ENCODE results near the gene OR52K1. TPM values are rescaled to one million over a fixed set of nuclear protein-coding genes. Genes with fewer than 3 reads are reported as not detected.

The OR52K1 gene
- total RNA-seq, 1 experiment from 2014 or later: not detected

GRCh38 chr11:4465407-4465806 is 17.0 kb upstream of the OR52K1 start:
- intact Hi-C loops (cut with micrococcal nuclease): no loop called here
- TF ChIP-seq ELF1 (IDR thresholded peaks at IDR 0.05; ENCODE audit: borderline replicate concordance, low read depth) (no peak), TCF7L2 (IDR thresholded peaks at IDR 0.05; ENCODE audit: borderline replicate concordance, extremely low read depth, insufficient read depth, insufficient read length) (no peak), SRF (IDR thresholded peaks at IDR 0.05; ENCODE audit: low read depth) (no peak)
- RAD21 ChIA-PET (ENCODE audit: low non-redundant PET in 1 of 2, low total read pairs in 2 of 2, uncharacterized antibody in 2 of 2, unreplicated experiment in 2 of 2): no interaction called here
- Histone ChIP-seq H3K9me3 (ENCODE audit: control insufficient read depth in 1 of 2, insufficient read depth in 1 of 2, low read depth in 1 of 2, low read length in 2 of 2) (no peaks in the 10 kb centered on the region), H3K4me1 (ENCODE audit: control insufficient read depth in 1 of 2, insufficient read depth in 2 of 2, low read length in 2 of 2) (peaks cover 0 to 7% of the 10 kb centered on the region in 2 experiments; a peak in 2 of 4 replicates), H3K36me3 (ENCODE audit: control insufficient read depth in 1 of 2, insufficient read depth in 2 of 2, low read length in 2 of 2) (no peaks in the 10 kb centered on the region), H3K4me2 (ENCODE audit: low read length) (no peak overlapping the region), H3K27ac (ENCODE audit: low read depth, low read length) (no peak overlapping the region), H4K20me1 (ENCODE audit: insufficient read depth) (no peaks in the 10 kb centered on the region), H3K27me3 (ENCODE audit: insufficient read depth, low read length) (no peaks in the 10 kb centered on the region), H3K79me2 (ENCODE audit: insufficient read depth, low read length) (no peaks in the 10 kb centered on the region), H3K4me3 (replicated peaks in 1 of 2; ENCODE audit: low read depth in 1 of 2, low read length in 2 of 2) (no peak overlapping the region), H3K9ac (ENCODE audit: low read length) (no peak overlapping the region), H2AFZ (ENCODE audit: low read depth, low read length, poor library complexity, severe bottlenecking) (no peak overlapping the region), H3K9me2 (ENCODE audit: insufficient read depth) (no peaks in the 10 kb centered on the region)
- POLR2A ChIA-PET: no interaction called here
- CTCF ChIA-PET: no interaction called here
- no TSS peak for BruUV-seq (replicated peaks)
- no peak for DNase-seq (ENCODE audit: low read depth, low spot score)
- ATAC-seq: no peak

- H3K9ac ChIP-seq (ENCODE audit: low read length): no peak overlapping the region
- DNase-seq (ENCODE audit: low read depth, low spot score) (no peak), ATAC-seq (peak; percentile 47; the same call in 1 of the 2 replicates)
- TF ChIP-seq SP1 (IDR thresholded peaks at IDR 0.05; ENCODE audit: low read depth): no peak
- no peak for TF ChIP-seq FOSL1 (IDR thresholded peaks at IDR 0.05; ENCODE audit: low read depth)
- no peak for TF ChIP-seq ELF1 (IDR thresholded peaks at IDR 0.05; ENCODE audit: borderline replicate concordance, low read depth)
- TF ChIP-seq YY1 (IDR thresholded peaks at IDR 0.05; ENCODE audit: extremely low read depth, insufficient replicate concordance, low read depth, low read length): no peak
- ChIA-PET RAD21 (ENCODE audit: low non-redundant PET in 1 of 2, low total read pairs in 2 of 2, uncharacterized antibody in 2 of 2, unreplicated experiment in 2 of 2) (no interaction called here), POLR2A (no interaction called here), CTCF (no interaction called here)
- no peak overlapping the region for H3K27ac ChIP-seq (ENCODE audit: low read depth, low read length)
- no peak overlapping the region for H2AFZ ChIP-seq (ENCODE audit: low read depth, low read length, poor library complexity, severe bottlenecking)
- no peak overlapping the region for H3K4me3 ChIP-seq (replicated peaks in 1 of 2; ENCODE audit: low read depth in 1 of 2, low read length in 2 of 2)
- H3K9me3 ChIP-seq (ENCODE audit: control insufficient read depth in 1 of 2, insufficient read depth in 1 of 2, low read depth in 1 of 2, low read length in 2 of 2): no peaks in the 10 kb centered on the region
- H3K4me1 ChIP-seq (ENCODE audit: control insufficient read depth in 1 of 2, insufficient read depth in 2 of 2, low read length in 2 of 2): peaks cover 0 to 7% of the 10 kb centered on the region in 2 experiments; a peak in 2 of 4 replicates
- H3K9me2 ChIP-seq (ENCODE audit: insufficient read depth): no peaks in the 10 kb centered on the region
- no peaks in the 10 kb centered on the region for H3K36me3 ChIP-seq (ENCODE audit: control insufficient read depth in 1 of 2, insufficient read depth in 2 of 2, low read length in 2 of 2)
- no peaks in the 10 kb centered on the region for H3K79me2 ChIP-seq (ENCODE audit: insufficient read depth, low read length)
- no TSS peak for BruUV-seq (replicated peaks)
- H4K20me1 ChIP-seq (ENCODE audit: insufficient read depth): no peaks in the 10 kb centered on the region
- H3K27me3 ChIP-seq (ENCODE audit: insufficient read depth, low read length): 0 out of 2 replicates have a peak, but pooled peaks cover 6% of the 10 kb centered on the region
- intact Hi-C loops (cut with micrococcal nuclease): no loop called here
- no peak overlapping the region for H3K4me2 ChIP-seq (ENCODE audit: low read length)
Measured at GRCh38 chr11:4466131-4466870, 16.1 kb upstream of the OR52K1 start.

Measured in HCT116 (cell line).